Dendritic cell treated with granulocyte-macrophage colony-stimulating factor and Interleukin-4, amounts not matched to agents 40 ng/mL and 50 ng/mL, for 4 days (primary cell): ENCODE results near the gene DNMT3L.

Source experiments
- H3K27ac Mint-ChIP-seq: one replicate; pipeline ENCODE4 v1.8.0; 2022; ENCODE audit warnings: mild to moderate bottlenecking, mixed read lengths
- H3K27me3 Mint-ChIP-seq: one replicate; pipeline ENCODE4 v1.8.0; 2022; ENCODE audit warnings: mild to moderate bottlenecking, mixed read lengths
- H3K36me3 Mint-ChIP-seq: one replicate; pipeline ENCODE4 v1.8.0; 2022; ENCODE audit warnings: low read depth, mixed read lengths
- H3K4me1 Mint-ChIP-seq: one replicate; pipeline ENCODE4 v1.8.0; 2022; ENCODE audit warnings: low read depth, mixed read lengths
- H3K4me3 Mint-ChIP-seq: one replicate; pipeline ENCODE4 v1.8.0; 2022; ENCODE audit warnings: mild to moderate bottlenecking, moderate library complexity, mixed read lengths
- H3K9me3 Mint-ChIP-seq: one replicate; pipeline ENCODE4 v1.8.0; 2022; ENCODE audit warnings: mixed read lengths
- intact Hi-C: fragments of 100-400 bp; cut with micrococcal nuclease; formaldehyde crosslinking; loops from one replicate; pipeline ENCODE4 v1.15.0; 2022

The DNMT3L gene

DNA sequence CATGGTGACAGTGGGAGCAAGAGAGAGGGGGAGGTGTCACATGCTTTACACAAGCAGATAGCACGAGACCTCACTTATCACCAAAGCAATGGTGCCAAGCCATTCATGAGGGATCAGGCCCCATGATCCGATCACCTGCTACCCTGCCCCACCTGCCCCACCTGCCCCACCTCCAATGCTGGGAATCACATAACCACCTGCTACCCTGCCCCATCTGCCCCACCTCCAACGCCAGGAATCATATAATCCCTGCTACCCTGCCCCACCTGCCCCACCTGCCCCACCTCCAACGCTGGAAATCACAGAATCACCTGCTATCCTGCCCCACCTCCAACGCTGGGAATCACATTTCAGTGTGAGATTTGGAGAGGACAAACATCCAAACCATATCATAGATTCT is 13.3 kb upstream of the DNMT3L start:
- intact Hi-C loops, result no loop called here
- no peaks in the 10 kb centered on the region for H3K9me3 Mint-ChIP-seq
- H3K36me3 Mint-ChIP-seq, result no peaks in the 10 kb centered on the region
- H3K4me3 Mint-ChIP-seq, result no peak overlapping the region
- H3K27me3 Mint-ChIP-seq, result peaks cover 27% of the 10 kb centered on the region
- no peaks in the 10 kb centered on the region for H3K4me1 Mint-ChIP-seq
- no peak overlapping the region for H3K27ac Mint-ChIP-seq

DNA sequence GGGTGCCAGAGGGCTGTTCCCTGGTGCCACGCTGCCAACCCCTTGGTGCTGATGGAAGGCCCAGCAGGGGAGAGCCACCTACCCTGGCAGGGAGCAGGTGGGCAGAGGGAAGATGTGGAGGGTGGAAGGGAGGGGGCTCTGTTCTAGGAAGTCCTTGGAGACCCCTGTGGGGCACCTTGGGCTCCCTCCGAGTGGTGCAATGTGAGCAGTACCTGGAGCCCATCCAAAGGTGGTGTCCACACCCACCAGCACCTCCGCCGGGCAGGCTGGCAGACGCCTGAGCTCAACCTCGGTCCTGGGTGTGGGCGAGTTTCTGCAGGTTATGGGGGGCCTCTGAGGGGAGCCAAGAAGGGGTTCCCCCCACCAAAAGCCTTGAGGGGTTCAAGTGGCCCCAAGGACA is 11.3 kb upstream of the DNMT3L start:
- H3K9me3 Mint-ChIP-seq, result no peaks in the 10 kb centered on the region
- H3K4me3 Mint-ChIP-seq, result no peak overlapping the region
- no peaks in the 10 kb centered on the region for H3K36me3 Mint-ChIP-seq
- no peak overlapping the region for H3K27ac Mint-ChIP-seq
- no peaks in the 10 kb centered on the region for H3K4me1 Mint-ChIP-seq
- peaks cover 26% of the 10 kb centered on the region for H3K27me3 Mint-ChIP-seq
- intact Hi-C loops, result no loop called here

GRCh38 chr21:44272284-44272858 is 10.7 kb upstream of the DNMT3L start:
- intact Hi-C loops, result no loop called here
- peaks cover 6% of the 10 kb centered on the region for H3K4me1 Mint-ChIP-seq
- no peaks in the 10 kb centered on the region for H3K9me3 Mint-ChIP-seq
- peaks cover 25% of the 10 kb centered on the region for H3K27me3 Mint-ChIP-seq
- peak overlapping the region; percentile 20 for H3K27ac Mint-ChIP-seq
- no peak overlapping the region for H3K4me3 Mint-ChIP-seq
- no peaks in the 10 kb centered on the region for H3K36me3 Mint-ChIP-seq

DNA sequence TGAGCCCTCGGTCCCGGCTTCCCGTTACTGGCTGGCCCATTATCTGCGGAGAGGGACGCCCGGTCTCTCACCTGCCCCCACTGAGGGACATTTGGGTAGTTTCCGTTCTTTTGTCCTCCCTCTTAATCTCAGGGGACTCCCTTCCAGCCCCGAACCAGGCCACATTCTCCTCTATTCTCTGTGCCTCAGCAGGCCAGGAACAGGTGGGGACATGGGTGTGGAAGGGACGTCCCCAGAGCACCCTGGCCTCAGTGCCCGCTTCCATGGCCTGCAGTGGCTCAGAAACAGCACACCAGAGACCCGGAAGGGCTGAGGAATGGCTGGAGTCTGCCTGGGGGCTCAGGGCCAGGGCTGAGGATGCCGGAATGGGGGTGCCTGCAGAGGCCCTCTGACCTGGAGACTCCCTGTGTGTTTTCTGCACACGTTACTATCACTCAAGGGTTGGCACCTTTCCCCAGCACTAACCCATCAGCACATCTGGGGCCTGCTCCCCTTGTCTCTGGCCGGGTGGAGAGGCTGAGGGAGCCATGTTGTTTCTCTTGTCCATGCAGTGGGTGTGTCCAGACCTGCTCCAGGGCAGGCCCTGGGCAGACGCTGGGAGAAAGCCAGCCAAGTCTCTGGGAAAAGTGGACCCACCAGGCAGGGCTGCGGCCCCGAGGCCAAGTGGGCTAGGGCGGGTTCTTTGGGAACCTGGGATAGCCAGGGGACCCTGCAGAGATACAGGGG is 10.0 kb upstream of the DNMT3L start:
- peaks cover 24% of the 10 kb centered on the region for H3K27me3 Mint-ChIP-seq
- H3K4me3 Mint-ChIP-seq, result no peak overlapping the region
- H3K4me1 Mint-ChIP-seq, result peaks cover 8% of the 10 kb centered on the region
- H3K36me3 Mint-ChIP-seq, result no peaks in the 10 kb centered on the region
- H3K27ac Mint-ChIP-seq, result peak overlapping the region; percentile 20
- no peaks in the 10 kb centered on the region for H3K9me3 Mint-ChIP-seq
- intact Hi-C loops, result no loop called here

- H3K4me1 Mint-ChIP-seq, result peaks cover 8% of the 10 kb centered on the region
- no peaks in the 10 kb centered on the region for H3K36me3 Mint-ChIP-seq
- intact Hi-C loops, result no loop called here
- peaks cover 19% of the 10 kb centered on the region for H3K27me3 Mint-ChIP-seq
- H3K9me3 Mint-ChIP-seq, result no peaks in the 10 kb centered on the region
- no peak overlapping the region for H3K27ac Mint-ChIP-seq
- H3K4me3 Mint-ChIP-seq, result no peak overlapping the region
Observed at GRCh38 chr21:44269090-44269489, 7.4 kb upstream of the DNMT3L start.

GRCh38 chr21:44267655-44268142 is 6.0 kb upstream of the DNMT3L start:
- intact Hi-C loops, result no loop called here
- no peak overlapping the region for H3K27ac Mint-ChIP-seq
- peaks cover 8% of the 10 kb centered on the region for H3K4me1 Mint-ChIP-seq
- H3K27me3 Mint-ChIP-seq, result peaks cover 14% of the 10 kb centered on the region
- no peaks in the 10 kb centered on the region for H3K9me3 Mint-ChIP-seq
- no peaks in the 10 kb centered on the region for H3K36me3 Mint-ChIP-seq
- no peak overlapping the region for H3K4me3 Mint-ChIP-seq

DNA sequence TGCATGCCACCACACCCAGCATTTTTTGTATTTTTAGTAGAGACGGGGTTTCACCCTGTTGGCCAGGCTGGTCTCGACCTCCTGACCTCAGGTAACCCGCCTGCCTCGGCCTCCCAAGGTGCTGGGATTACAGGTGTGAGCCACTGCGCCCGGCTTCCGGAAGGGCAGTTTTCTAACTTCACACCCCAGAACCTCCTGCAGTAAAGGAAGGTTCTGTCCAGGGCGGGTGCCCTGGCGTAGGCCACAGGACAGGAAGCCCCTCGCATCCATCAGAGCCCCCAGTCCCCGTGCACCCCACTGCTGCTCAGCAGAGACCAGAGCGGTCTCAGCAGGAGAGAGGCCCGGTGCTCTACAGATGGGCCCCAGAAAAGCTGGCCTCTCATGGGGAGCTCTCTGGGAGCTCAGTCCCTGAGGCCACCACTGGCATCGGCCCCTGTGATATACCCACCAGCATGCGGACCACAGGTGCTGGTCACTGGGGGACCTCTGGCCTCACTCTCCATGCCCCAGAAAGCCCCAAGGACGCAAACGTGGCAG is 4.1 kb upstream of the DNMT3L start:
- no peaks in the 10 kb centered on the region for H3K36me3 Mint-ChIP-seq
- peaks cover 8% of the 10 kb centered on the region for H3K4me1 Mint-ChIP-seq
- H3K27ac Mint-ChIP-seq, result no peak overlapping the region
- H3K9me3 Mint-ChIP-seq, result no peaks in the 10 kb centered on the region
- intact Hi-C loops, result no loop called here
- peaks cover 13% of the 10 kb centered on the region for H3K27me3 Mint-ChIP-seq
- no peak overlapping the region for H3K4me3 Mint-ChIP-seq

DNA sequence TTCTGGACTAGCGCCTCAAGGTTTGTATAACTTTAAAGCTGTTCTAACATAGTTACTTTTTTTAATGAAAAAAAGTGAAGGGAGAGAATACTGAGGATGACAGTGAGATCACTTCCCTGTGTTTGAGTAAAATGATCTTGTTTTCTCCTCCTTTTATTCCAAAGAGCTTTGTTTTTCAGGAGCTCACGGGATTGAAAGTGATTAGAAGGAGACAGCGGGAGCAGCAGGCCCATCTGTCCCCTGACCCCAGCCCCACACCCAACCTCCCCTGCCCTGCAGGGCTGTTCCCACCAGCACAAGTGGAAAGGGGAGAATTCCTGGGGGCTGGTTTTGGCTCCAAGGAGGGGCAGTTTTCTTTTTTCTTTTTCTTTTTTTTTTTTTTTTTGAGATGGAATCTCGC is 2.1 kb upstream of the DNMT3L start:
- H3K9me3 Mint-ChIP-seq, result no peaks in the 10 kb centered on the region
- intact Hi-C loops, result no loop called here
- no peaks in the 10 kb centered on the region for H3K36me3 Mint-ChIP-seq
- peaks cover 24% of the 10 kb centered on the region for H3K27me3 Mint-ChIP-seq
- H3K27ac Mint-ChIP-seq, result no peak overlapping the region
- peaks cover 8% of the 10 kb centered on the region for H3K4me1 Mint-ChIP-seq
- no peak overlapping the region for H3K4me3 Mint-ChIP-seq

DNA sequence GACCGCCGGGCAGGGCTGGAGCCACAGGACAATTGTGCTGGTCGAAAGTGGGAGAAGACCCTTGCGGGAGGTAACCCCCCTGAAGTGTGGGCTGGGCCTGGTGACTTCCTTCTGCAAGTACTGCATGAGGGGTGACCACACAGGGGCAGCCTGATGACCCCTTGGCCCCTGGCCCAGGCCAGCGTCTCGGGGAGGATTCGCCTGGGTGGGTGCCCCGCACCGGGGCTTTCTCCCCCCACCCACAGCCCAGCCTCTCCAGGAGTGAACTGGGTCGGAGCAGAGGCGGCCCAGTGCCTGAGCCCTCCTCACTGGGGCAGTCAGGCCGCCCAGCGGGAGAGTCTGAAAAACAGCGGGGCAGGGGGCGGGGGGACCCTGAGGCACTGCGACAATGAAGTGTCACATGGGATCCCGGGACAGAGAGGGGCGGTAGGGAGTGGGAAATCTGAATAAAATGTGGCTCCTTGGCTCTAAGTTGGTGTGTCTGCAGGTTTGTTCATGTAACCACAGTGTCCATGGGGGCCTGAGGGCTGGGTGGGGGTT is 1.6 kb upstream of the DNMT3L start:
- Mint-ChIP-seq H3K4me1 (peaks cover 8% of the 10 kb centered on the region), H3K9me3 (no peaks in the 10 kb centered on the region), H3K27me3 (peaks cover 29% of the 10 kb centered on the region), H3K4me3 (no peak overlapping the region), H3K36me3 (no peaks in the 10 kb centered on the region), H3K27ac (peak overlapping the region; percentile 27)
- intact Hi-C loops, result no loop called here

DNA sequence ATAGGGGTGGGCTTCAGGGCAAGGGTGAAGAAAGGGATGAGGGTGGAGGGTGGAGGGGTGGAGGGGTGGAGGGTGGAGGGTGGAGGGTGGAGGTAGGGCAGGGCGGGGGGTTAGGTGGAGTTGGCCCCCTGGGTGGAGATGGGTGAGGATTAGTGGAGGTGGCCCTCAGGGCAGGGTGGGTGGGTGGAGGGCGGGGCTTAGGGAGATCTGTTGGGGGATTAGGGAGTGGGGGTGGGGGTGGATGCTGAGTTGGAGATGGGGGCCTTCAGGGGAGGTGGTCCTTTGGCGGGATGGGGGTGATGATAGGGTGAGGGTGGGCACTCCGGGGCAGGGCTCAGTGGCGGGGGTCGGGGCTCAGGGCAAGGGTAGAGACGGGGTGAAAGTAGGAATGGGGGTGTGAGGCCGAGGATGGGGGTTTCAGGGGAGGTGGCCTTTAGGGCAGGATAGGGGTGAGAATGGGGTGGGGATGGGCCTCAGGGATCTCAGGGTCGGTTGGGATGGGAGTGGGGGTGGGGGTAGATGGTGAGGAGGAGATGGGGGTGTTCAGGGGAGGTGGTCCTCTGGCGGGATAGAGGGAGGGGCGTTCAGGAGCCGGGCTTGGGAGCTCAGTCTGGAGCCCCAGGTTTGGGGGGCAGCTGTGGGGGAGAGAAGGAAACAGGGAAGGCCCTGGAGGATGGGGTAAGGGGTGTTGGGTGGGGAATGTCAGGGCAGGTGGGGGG is 800 bp upstream of the DNMT3L start:
- intact Hi-C loops, result no loop called here
- Mint-ChIP-seq H3K27me3 (peaks cover 35% of the 10 kb centered on the region), H3K9me3 (no peaks in the 10 kb centered on the region), H3K4me3 (no peak overlapping the region), H3K27ac (peak overlapping the region; percentile 27), H3K4me1 (peaks cover 4% of the 10 kb centered on the region), H3K36me3 (no peaks in the 10 kb centered on the region)

DNA sequence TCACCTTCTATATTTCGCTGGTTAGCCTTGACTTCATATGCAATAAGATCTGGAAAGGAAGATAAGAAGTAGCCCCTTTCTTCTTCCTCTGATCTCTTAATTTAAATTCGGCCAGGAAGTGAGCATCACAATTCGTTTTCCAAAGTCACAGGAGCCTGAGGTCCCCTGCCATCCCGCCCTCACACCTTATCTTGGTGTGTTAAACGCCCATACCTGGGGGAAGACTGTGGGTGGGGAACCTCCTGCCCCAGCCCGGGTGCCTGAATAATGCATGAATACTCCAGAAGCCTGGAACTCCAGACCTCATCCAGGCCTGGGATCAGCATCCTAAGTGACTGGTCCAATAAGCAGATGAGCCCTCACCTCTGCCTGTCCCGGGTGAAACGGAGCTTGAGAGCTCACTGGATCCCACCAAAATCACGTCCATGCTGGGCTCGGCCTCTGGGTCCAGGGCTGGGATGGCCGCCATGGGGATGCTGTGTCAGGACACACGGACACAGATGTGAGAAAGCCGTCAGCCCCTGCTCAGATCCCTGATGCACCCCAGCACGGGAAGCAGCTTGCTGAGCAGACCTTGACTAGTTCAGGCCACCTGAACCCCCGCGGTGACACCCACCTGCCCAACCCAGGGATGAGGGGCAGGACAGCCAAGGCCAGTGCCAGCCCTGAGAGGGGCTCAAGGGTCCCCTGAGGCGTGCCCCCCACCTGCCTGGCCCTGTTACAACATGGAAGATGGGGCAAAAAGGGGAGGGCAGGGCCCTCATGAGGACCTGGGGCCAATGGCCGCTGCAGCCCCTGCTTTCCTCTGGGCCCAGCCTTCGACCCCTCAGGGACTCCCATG is 686 bp downstream of the DNMT3L start:
- H3K4me1 Mint-ChIP-seq, result no peaks in the 10 kb centered on the region
- H3K9me3 Mint-ChIP-seq, result no peaks in the 10 kb centered on the region

DNA sequence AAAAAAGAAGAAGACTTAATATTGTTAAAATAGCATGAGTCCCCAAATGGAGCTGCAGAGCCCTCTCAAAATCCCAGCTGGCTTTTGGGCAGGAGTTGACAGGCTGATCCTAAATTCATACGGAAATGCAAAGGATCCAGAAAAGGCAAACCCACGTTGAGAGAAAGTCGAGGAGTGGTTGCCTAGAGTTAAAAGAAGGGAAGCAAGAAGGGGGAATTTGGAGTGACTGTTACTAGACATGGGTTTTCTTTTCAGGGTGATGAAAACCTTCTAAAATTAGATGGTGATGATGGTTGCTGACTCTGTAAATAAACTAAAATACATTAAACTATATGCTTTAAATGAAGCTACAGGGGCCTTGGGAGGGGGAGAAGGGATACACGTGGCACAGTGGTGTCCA is 1.6 kb downstream of the DNMT3L start:
- intact Hi-C loops, result no loop called here
- Mint-ChIP-seq H3K36me3 (no peaks in the 10 kb centered on the region), H3K4me3 (no peak overlapping the region), H3K4me1 (no peaks in the 10 kb centered on the region), H3K9me3 (no peaks in the 10 kb centered on the region), H3K27ac (no peak overlapping the region), H3K27me3 (peaks cover 39% of the 10 kb centered on the region)

More for the DNA sequence above, 686 bp downstream of the DNMT3L start:
- intact Hi-C loops, result no loop called here
- Mint-ChIP-seq H3K27me3 (peaks cover 32% of the 10 kb centered on the region), H3K27ac (no peak overlapping the region), H3K4me3 (no peak overlapping the region), H3K36me3 (no peaks in the 10 kb centered on the region)

GRCh38 chr21:44259082-44259705 is 2.5 kb downstream of the DNMT3L start:
- Mint-ChIP-seq H3K27me3 (peaks cover 45% of the 10 kb centered on the region), H3K4me1 (peaks cover 6% of the 10 kb centered on the region), H3K4me3 (no peak overlapping the region), H3K9me3 (no peaks in the 10 kb centered on the region), H3K36me3 (no peaks in the 10 kb centered on the region), H3K27ac (no peak overlapping the region)
- intact Hi-C loops, result no loop called here
